Measurements from ENCODE around the gene TPSAB1.
"Not testable (repeated sequence)": the region's sequence is repeated elsewhere in the genome, so short reads cannot be mapped to it uniquely, and the experiment has no call there.

Gene TPSAB1

DNA sequence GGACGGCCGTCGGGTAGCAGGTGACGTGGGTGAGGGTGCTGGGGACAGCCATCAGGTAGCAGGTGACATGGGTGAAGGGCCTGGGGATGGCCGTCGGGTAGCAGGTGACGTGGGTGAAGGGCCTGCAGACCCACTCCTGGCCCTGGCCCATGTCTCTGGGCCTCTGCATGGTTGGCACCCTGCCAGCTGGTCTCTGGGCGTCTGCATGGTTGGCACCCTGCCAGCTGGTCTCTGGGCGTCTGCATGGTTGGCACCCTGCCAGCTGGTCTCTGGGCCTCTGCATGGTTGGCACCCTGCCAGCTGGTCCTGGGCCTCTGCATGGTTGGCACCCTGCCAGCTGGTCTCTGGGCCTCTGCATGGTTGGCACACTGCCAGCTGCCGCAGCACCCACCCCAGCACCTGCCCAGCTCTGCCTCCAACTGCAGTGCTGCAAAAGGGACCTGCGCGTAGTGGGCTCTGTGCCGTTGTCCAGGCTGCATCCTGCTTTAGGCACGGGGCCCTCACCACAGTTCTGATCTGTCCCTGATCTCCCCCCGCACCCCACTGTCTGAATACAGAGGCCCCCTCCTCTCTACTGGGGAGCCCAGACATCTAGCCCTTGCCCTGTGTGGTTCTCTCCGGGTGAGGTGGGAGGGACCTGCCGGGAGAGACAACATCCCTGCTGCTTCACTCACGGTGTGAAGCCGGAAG is 31.4 kb downstream of the TPSAB1 start:
- DNase-seq = not testable (repeated sequence)

- no peak for DNase-seq
These were observed 32.1 kb downstream of the TPSAB1 start for GRCh38 chr16:1272453-1273198.

DNA sequence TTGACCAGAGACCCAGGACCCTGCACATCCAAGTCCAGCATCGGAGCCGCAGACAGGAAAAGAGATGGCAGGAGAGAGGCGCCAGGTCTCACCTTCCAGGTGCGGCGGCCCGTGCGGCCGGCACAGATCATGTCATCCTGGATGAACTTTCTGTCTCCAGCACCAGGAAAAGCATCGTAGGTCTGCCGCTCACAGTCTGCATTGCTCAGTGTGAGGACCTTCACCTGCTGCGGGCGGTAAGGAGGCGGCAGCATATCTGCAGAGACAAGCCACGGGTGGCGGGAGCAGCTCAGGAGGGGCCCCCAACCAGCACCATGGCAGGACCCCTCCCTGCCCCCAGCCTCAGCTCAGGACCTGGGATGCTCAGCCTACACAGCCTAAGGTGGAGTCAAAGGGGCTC is 33.3 kb downstream of the TPSAB1 start:
- no peak for DNase-seq

- no peak for DNase-seq
These were observed 34.3 kb downstream of the TPSAB1 start for GRCh38 chr16:1274767-1275166.

- DNase-seq = no peak
These were observed 35.5 kb downstream of the TPSAB1 start for GRCh38 chr16:1275791-1276579.

GRCh38 chr16:1276580-1276878 is 36.0 kb downstream of the TPSAB1 start:
- DNase-seq = no peak

DNA sequence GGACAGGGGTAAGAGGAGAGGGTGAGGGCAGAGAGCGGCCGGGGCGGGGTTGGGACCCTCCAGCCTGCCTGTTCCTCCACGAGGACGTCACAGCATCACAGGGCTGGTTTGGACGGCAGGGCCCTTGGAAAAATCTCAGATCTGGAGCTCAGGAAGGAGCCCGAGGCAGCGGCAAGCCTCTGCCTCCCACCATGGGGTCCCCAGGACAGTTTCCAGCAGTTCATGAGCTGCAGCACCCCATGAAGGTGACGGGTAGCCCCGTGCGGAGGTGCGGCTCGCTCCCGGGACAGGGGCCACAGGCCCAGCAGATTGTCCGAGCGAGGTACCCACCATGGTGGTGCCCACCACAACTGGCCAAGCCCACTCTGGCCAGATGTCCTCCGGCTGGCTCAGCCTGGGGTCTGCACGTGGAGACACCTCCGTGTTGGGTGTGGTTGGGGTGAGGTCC is 36.7 kb downstream of the TPSAB1 start:
- DNase-seq = no peak

GRCh38 chr16:1277617-1278282 is 37.2 kb downstream of the TPSAB1 start:
- DNase-seq = no peak

- no peak for DNase-seq
These were observed 38.0 kb downstream of the TPSAB1 start for GRCh38 chr16:1278477-1278876.

- no peak for DNase-seq
These were observed 38.8 kb downstream of the TPSAB1 start for GRCh38 chr16:1279081-1279944.

GRCh38 chr16:1279945-1280589 is 39.6 kb downstream of the TPSAB1 start:
- DNase-seq = no peak

GRCh38 chr16:1280783-1281182 is 40.3 kb downstream of the TPSAB1 start:
- DNase-seq = no peak

- DNase-seq = no peak
These were observed 41.0 kb downstream of the TPSAB1 start for GRCh38 chr16:1281517-1281916.

GRCh38 chr16:1282324-1282973 is 41.9 kb downstream of the TPSAB1 start:
- no peak for DNase-seq

- DNase-seq = no peak
These were observed 42.8 kb downstream of the TPSAB1 start for GRCh38 chr16:1283296-1283695.

DNA sequence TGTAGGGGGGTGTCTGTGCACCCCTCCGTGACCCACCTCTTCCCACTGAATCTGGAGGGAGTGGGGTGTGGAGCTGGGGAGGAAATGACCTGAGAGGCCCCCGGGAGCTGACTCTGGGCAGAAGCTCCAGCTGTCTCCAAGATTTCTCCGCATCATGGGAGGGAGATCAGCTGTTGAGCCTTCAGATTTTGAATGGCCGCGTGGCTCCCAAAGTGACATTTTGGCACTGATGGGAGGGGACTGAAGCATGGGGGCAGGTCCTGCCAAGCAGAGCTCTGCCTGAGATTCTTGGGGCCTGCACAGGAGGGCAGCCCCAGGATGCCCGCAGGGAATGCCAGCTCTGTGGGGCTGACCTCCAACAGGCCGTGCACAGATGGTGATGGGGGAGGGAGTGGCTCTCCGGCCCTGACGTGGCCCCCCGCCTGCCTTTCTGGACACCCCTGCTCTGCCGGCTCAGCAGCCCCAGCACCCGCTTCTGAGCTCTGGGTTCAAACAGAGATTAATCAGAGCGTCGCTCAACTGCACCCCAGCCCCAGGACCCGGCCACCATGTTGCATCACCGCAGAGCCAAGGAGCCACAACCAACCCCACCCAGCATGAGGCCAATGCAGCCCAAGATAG is 43.6 kb downstream of the TPSAB1 start:
- no peak for DNase-seq

- no peak for DNase-seq
These were observed 45.4 kb downstream of the TPSAB1 start for GRCh38 chr16:1285669-1286512.

- DNase-seq = no peak
These were observed 46.1 kb downstream of the TPSAB1 start for GRCh38 chr16:1286513-1287094.

DNA sequence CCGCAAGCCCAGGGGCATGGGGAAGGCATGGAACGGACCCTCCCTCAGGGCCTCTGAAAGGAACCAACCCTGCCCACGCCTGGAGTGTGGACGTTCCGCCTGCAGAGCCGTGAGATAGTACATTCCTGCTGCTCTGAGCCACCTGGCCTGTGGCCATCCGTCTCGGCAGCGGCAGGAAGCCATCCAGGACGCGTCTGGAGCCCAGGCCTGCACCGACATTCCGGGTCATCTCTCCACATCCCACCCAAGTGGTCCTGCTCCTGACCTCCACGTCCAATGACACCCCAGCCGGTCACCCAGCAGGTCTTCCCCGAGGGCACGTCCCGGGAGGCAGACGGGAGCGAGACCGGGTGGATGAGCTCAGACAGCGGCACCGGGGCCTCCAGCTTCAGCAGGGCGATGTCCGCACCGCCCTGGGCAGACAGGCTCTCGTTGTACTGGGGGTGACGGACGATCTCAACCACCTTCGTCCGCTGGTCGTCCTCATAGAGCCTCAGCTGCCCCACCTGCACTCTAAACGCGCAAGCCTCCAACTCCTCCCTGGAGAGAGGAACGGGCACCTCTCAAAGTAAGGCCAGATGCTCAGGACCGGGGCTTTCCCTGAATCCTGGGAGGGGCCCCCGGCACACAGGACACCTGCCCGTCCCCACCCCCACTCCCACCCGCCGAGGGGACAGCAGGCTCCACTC is 47.6 kb downstream of the TPSAB1 start:
- DNase-seq = no peak
